Middle frontal gyrus (tissue), 1 donor: ENCODE data around the gene PRKCZ.

ENCODE experiments used
- DNase-seq: peaks from one replicate; pipeline ENCODE4 v3.0.0-alpha.2; 2015; ENCODE audit warnings: low spot score; ENCODE audit errors: extremely low spot score

The PRKCZ gene

GRCh38 chr1:2024887-2025286 lies 25.3 kb upstream of the PRKCZ start:
- DNase-seq = no peak

GRCh38 chr1:2025491-2025981 lies 24.7 kb upstream of the PRKCZ start:
- no peak for DNase-seq

GRCh38 chr1:2027961-2028583 lies 22.1 kb upstream of the PRKCZ start:
- DNase-seq = no peak

- no peak for DNase-seq
These were observed 21.2 kb upstream of the PRKCZ start for GRCh38 chr1:2028870-2029560.

- DNase-seq = no peak
These were observed 20.6 kb upstream of the PRKCZ start for GRCh38 chr1:2029561-2029960.

- DNase-seq = no peak
These were observed 19.9 kb upstream of the PRKCZ start for GRCh38 chr1:2030076-2030871.

GRCh38 chr1:2031546-2032540 lies 18.4 kb upstream of the PRKCZ start:
- no peak for DNase-seq

GRCh38 chr1:2032737-2033136 lies 17.5 kb upstream of the PRKCZ start:
- DNase-seq = peak; percentile 27

- DNase-seq = no peak
These were observed 17.0 kb upstream of the PRKCZ start for GRCh38 chr1:2033165-2033564.

- no peak for DNase-seq
These were observed 13.9 kb upstream of the PRKCZ start for GRCh38 chr1:2036287-2036686.

- no peak for DNase-seq
These were observed 12.8 kb upstream of the PRKCZ start for GRCh38 chr1:2037314-2037979.

GRCh38 chr1:2038229-2038628 lies 12.0 kb upstream of the PRKCZ start:
- DNase-seq = no peak

GRCh38 chr1:2039251-2039650 lies 11.0 kb upstream of the PRKCZ start:
- DNase-seq = no peak

GRCh38 chr1:2041305-2041704 lies 8.9 kb upstream of the PRKCZ start:
- no peak for DNase-seq

- no peak for DNase-seq
These were observed 8.3 kb upstream of the PRKCZ start for GRCh38 chr1:2041887-2042286.

- no peak for DNase-seq
These were observed 7.1 kb upstream of the PRKCZ start for GRCh38 chr1:2042830-2043773.

GRCh38 chr1:2043886-2044285 lies 6.3 kb upstream of the PRKCZ start:
- DNase-seq = no peak

- peak; percentile 51 for DNase-seq
These were observed 5.5 kb upstream of the PRKCZ start for GRCh38 chr1:2044510-2045319.
